SK-N-MC (cell line): ENCODE data around the gene FOS.

Experiments used
- DNase-seq: peaks from one replicate; pipeline ENCODE4 v3.0.0-alpha.2; 2011; ENCODE audit warnings: low read depth, low spot score
- H3K27ac ChIP-seq: fragments of 200-600 bp; sonication (generic); 2 replicates; pipeline ENCODE4 v1.5.1; 2016; ENCODE audit warnings: mixed run types
- H3K36me3 ChIP-seq: fragments of 200-600 bp; sonication (generic); 2 replicates; pipeline ENCODE4 v1.6.1; 2017; ENCODE audit warnings: antibody characterized with exemption, low read length, mixed read lengths; ENCODE audit not compliant: insufficient read depth
- H3K4me3 ChIP-seq: fragments of 200-600 bp; sonication (generic); 2 replicates; pipeline ENCODE4 v1.5.1; 2016
- H3K9ac ChIP-seq: fragments of 200-600 bp; sonication (generic); 2 replicates; pipeline ENCODE4 v1.8.0; 2017; ENCODE audit warnings: mixed run types, mixed read lengths; ENCODE audit not compliant: insufficient read length
- H3K9me3 ChIP-seq: fragments of 200-600 bp; sonication (generic); 2 replicates; pipeline ENCODE4 v1.6.1; 2017; ENCODE audit warnings: low read depth, mild to moderate bottlenecking, antibody characterized with exemption, low read length, moderate library complexity, mixed read lengths
- EZH2 ChIP-seq: fragments of 200-600 bp; sonication (generic); IDR thresholded peaks from one replicate; pipeline ENCODE4 v1.6.1; 2017; ENCODE audit warnings: antibody characterized with exemption
- FOXP2 ChIP-seq: optimal IDR thresholded peaks from 2 replicates; pipeline ENCODE3; 2011; ENCODE audit warnings: mild to moderate bottlenecking, moderate library complexity; ENCODE audit not compliant: insufficient read depth; ENCODE audit errors: extremely low read length, control extremely low read depth
- POLR2AphosphoS5 ChIP-seq: IDR thresholded peaks from 2 replicates; pipeline ENCODE4 v1.6.1; 2012; ENCODE audit warnings: mild to moderate bottlenecking, low read depth, low read length, borderline replicate concordance

Gene FOS

GRCh38 chr14:75328558-75329155 is 50.0 kb downstream of the FOS start:
- H3K9me3 ChIP-seq: no peaks in the 10 kb centered on the region
- H3K27ac ChIP-seq: no peak overlapping the region
- no peaks in the 10 kb centered on the region for H3K36me3 ChIP-seq
- TF ChIP-seq EZH2 (no peak), POLR2AphosphoS5 (no peak), FOXP2 (no peak)
- no peak for DNase-seq
- no peak overlapping the region for H3K4me3 ChIP-seq
- no peak overlapping the region for H3K9ac ChIP-seq

GRCh38 chr14:75329369-75329768 is 50.7 kb downstream of the FOS start:
- no peak for DNase-seq
- Histone ChIP-seq H3K9ac (no peak overlapping the region), H3K9me3 (no peaks in the 10 kb centered on the region), H3K4me3 (no peak overlapping the region), H3K27ac (no peak overlapping the region), H3K36me3 (no peaks in the 10 kb centered on the region)
- TF ChIP-seq EZH2: no peak
- no peak for TF ChIP-seq POLR2AphosphoS5
- no peak for TF ChIP-seq FOXP2

- no peaks in the 10 kb centered on the region for H3K36me3 ChIP-seq
- H3K9me3 ChIP-seq: no peaks in the 10 kb centered on the region
- TF ChIP-seq EZH2 (no peak), FOXP2 (no peak)
- no peak overlapping the region for H3K4me3 ChIP-seq
- no peak for DNase-seq
- H3K27ac ChIP-seq: no peak overlapping the region
- H3K9ac ChIP-seq: no peak overlapping the region
Observed at GRCh38 chr14:75331471-75331870, 52.8 kb downstream of the FOS start.
